Activated naive CD4-positive, alpha-beta T cell treated with anti-CD3 and anti-CD28 coated beads for 36 hours (primary cell): ENCODE measurements around the gene NFATC3. TPM values are rescaled to one million over a fixed set of nuclear protein-coding genes. Genes with fewer than 3 reads are reported as not detected.

Source experiments
- CTCF ChIA-PET: fragments of 350-600 bp; sonication (Branson Sonifier 250); formaldehyde crosslinking; loops from one replicate; lab custom pipeline; 2021; ENCODE audit warnings: antibody characterized with exemption; lab: Charles Lee
- DNase-seq: peaks from one replicate; pipeline ENCODE4 v3.0.0-alpha.2; 2020
- H3K27ac Mint-ChIP-seq: one replicate; pipeline ENCODE4 v1.8.0; 2021; ENCODE audit warnings: mild to moderate bottlenecking, mixed read lengths
- H3K27me3 Mint-ChIP-seq: one replicate; pipeline ENCODE4 v1.8.0; 2021; ENCODE audit warnings: low read depth, mixed read lengths
- H3K36me3 Mint-ChIP-seq: one replicate; pipeline ENCODE4 v1.8.0; 2021; ENCODE audit warnings: low read depth, mixed read lengths
- H3K4me1 Mint-ChIP-seq: one replicate; pipeline ENCODE4 v1.8.0; 2021; ENCODE audit warnings: low read depth, mixed read lengths
- H3K4me3 Mint-ChIP-seq: one replicate; pipeline ENCODE4 v1.8.0; 2021; ENCODE audit warnings: mild to moderate bottlenecking, moderate library complexity, mixed read lengths
- H3K9me3 Mint-ChIP-seq: one replicate; pipeline ENCODE4 v1.8.0; 2021; ENCODE audit warnings: mixed read lengths
- intact Hi-C: fragments of 100-400 bp; cut with micrococcal nuclease; formaldehyde crosslinking; loops from one replicate; pipeline ENCODE4 v1.15.1; 2023
- total RNA-seq, 2 experiments: library from RNA; stranded (reverse); gene quantifications; one replicate each; pipeline ENCODE4 v1.2.3, GENCODE V29; 2021

NFATC3 gene
- total RNA-seq, 2 experiments from 2014 or later, result 49.1 to 50.3 TPM

DNA sequence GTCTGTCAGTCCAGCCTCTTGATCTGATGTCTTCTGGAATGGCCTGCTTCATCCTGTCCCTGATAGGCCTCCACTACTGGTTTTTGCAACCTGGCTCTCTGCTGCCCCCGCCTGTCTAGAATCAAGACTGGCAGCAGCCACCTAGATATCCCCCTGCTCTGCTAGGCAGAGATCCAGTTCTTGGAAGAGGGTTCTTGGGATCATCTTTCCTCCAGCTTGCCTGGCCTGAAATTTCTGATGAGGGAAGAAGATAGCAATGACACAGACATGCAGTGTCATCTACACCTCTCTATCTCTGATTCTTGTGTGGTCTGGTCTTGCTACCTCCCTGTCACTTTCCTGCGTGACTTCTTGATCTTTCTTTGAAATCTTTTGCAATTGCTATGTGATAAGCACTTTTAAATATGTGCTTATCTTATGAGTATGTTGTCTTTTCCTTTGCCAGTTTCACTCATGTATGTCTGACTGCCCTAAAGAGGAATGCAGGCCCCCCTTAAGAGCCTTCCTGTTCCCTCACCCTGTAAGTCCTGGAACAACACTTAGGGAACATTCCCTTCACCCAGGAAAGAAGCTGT is 20.3 kb upstream of the NFATC3 start:
- H3K9me3 Mint-ChIP-seq, result no peaks in the 10 kb centered on the region
- no peak overlapping the region for H3K27ac Mint-ChIP-seq
- no peaks in the 10 kb centered on the region for H3K27me3 Mint-ChIP-seq
- peaks cover 61% of the 10 kb centered on the region for H3K4me1 Mint-ChIP-seq
- intact Hi-C loops, result loop anchor here (1.0 to 2.0 kb wide), 5 partner anchors 14 to 249 kb away; partner anchors contain the start of gene PSMB10
- peak; percentile 88 for DNase-seq
- no peak overlapping the region for H3K4me3 Mint-ChIP-seq
- H3K36me3 Mint-ChIP-seq, result peaks cover 30% of the 10 kb centered on the region
- CTCF ChIA-PET, result interaction anchor here (0.6 to 3.1 kb wide), 16 partner anchors 8 to 166 kb away, joined by 3 to 15 read pairs (median 4); partner anchors contain the start of gene NFATC3

DNA sequence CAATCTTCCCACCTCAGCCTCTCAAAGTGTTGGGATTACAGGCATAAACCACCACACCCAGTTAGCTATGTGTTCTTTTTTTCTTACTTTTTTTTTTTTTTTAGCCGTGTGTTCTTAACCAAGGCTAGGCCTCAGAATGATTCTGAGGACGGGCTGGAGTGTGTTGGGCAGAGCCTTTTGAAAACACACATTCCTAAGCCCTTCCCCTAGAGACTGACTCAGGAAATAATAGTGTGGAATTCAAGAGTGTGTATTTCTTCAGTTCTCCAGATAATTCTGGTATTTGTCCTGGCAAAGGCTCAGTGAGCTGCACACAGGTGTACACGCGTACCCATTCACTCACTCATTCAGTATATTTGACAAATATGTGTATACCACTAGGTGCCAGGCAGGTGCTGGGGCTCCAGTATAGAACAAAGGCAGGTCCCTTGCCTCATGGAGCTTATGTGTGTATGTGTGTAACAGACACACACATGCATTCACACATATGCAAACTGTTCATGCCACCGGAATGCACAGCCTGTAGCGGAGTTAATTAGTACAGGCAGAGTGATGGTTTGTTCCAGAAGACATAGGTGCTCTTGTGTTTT is 19.4 kb upstream of the NFATC3 start:
- Mint-ChIP-seq H3K9me3 (no peaks in the 10 kb centered on the region), H3K36me3 (peaks cover 29% of the 10 kb centered on the region), H3K27ac (peak overlapping the region; percentile 50), H3K27me3 (no peaks in the 10 kb centered on the region), H3K4me1 (peaks cover 67% of the 10 kb centered on the region), H3K4me3 (no peak overlapping the region)
- CTCF ChIA-PET, result interaction anchor here (0.5 to 3.1 kb wide), 13 partner anchors 9 to 366 kb away, joined by 3 to 14 read pairs (median 4); partner anchors contain the start of genes NFATC3 and PSMB10
- DNase-seq, result no peak
- intact Hi-C loops, result loop anchor here (2.0 kb wide), 2 partner anchors 129 to 183 kb away; partner anchors contain the start of gene PSMB10

DNA sequence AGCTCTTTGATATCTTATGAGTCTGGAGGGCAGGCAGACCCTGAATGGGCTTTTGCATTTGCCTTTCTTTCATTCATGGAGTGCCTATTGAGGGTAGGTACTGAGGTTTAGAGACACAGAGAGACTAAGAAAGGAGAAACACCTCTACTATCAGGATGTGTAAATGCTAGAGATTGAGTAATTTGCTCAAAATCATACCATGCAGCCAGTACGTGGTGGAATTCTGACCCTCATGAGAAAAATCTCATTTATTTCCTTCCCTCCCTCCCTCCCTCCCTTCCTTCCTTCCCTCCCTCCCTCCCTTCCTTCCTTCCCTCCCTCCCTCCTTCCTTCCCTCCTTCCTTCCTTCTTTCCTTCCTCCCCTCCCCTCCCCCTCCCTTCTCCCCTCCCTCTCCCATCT is 18.4 kb upstream of the NFATC3 start:
- CTCF ChIA-PET, result interaction anchor here (1.1 to 1.2 kb wide), 2 partner anchors 51 to 131 kb away, joined by 3 read pairs; partner anchors contain the start of gene PSMB10
- no peaks in the 10 kb centered on the region for H3K9me3 Mint-ChIP-seq

DNA sequence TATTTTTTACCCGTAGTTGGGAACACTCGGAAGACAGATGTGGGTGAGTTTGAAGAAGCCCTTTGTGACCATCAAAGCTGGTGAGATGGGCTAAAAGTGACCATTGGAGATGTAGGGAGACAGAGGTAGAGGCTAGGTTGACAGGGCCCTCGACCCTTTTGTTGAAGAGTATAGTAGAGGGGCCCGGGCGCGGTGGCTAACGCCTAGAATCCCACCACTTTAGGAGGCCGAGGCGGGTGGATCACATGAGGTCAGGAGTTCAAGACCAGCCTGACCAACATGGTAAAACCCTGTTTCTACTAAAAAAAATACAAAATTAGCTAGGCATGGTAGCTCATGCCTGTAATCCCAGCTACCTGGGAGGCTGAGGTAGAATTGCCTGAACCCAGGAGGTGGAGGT is 16.2 kb upstream of the NFATC3 start:
- intact Hi-C loops, result no loop called here
- no peak for DNase-seq
- Mint-ChIP-seq H3K27ac (no peak overlapping the region), H3K4me1 (peaks cover 62% of the 10 kb centered on the region), H3K27me3 (no peaks in the 10 kb centered on the region), H3K4me3 (no peak overlapping the region), H3K9me3 (no peaks in the 10 kb centered on the region), H3K36me3 (peaks cover 37% of the 10 kb centered on the region)
- CTCF ChIA-PET, result interaction anchor here (0.7 to 2.3 kb wide), 5 partner anchors 11 to 159 kb away, joined by 3 to 8 read pairs (median 3); no protein-coding TSS in a partner anchor

More for the DNA sequence above, 18.4 kb upstream of the NFATC3 start:
- DNase-seq, result no peak
- Mint-ChIP-seq H3K4me1 (peaks cover 69% of the 10 kb centered on the region), H3K36me3 (peaks cover 32% of the 10 kb centered on the region), H3K27ac (no peak overlapping the region), H3K4me3 (no peak overlapping the region), H3K27me3 (no peaks in the 10 kb centered on the region)
- intact Hi-C loops, result no loop called here

DNA sequence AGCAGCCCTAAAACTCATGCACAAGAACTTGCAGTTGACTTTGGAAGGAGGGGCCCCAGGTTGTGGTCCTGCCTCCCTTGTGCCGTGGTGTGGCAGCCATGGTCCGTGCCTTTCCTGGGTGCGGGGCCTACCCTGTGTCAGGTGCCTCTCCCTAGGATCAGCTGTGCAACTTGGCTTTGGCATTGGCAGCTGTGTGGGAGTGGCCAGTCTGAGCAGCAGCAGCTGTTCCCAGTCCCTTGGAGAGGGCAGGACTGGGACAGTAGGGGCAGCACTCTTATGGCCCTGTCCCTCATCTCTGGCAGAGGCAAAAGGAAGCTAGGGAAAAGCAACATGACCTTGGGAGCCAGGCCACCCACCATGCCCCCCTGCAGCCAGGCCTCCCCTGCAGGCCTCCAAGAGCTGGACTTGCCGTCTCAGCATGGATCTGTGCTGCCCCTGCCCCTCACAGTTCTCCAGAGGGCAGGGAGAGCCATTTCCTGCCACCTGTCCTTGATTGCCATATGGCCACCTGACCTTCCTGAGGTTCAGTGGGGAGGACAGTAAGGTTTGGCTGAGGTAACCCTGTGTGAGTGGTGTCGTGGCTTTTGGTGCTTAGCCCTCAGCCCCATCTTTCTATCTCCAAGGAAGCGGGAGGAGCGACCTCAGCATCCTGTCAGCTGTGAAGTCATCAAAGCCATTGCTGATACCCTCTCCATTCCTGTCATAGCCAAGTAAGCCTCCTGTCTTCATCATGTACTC is 15.5 kb upstream of the NFATC3 start:
- H3K27me3 Mint-ChIP-seq, result no peaks in the 10 kb centered on the region
- peaks cover 63% of the 10 kb centered on the region for H3K4me1 Mint-ChIP-seq
- no peak overlapping the region for H3K4me3 Mint-ChIP-seq
- peak; percentile 64 for DNase-seq
- H3K9me3 Mint-ChIP-seq, result no peaks in the 10 kb centered on the region
- intact Hi-C loops, result no loop called here
- CTCF ChIA-PET, result interaction anchor here (0.8 to 2.3 kb wide), 4 partner anchors 11 to 159 kb away, joined by 3 to 8 read pairs (median 4); no protein-coding TSS in a partner anchor
- peak overlapping the region; percentile 82 for H3K27ac Mint-ChIP-seq
- peaks cover 40% of the 10 kb centered on the region for H3K36me3 Mint-ChIP-seq

DNA sequence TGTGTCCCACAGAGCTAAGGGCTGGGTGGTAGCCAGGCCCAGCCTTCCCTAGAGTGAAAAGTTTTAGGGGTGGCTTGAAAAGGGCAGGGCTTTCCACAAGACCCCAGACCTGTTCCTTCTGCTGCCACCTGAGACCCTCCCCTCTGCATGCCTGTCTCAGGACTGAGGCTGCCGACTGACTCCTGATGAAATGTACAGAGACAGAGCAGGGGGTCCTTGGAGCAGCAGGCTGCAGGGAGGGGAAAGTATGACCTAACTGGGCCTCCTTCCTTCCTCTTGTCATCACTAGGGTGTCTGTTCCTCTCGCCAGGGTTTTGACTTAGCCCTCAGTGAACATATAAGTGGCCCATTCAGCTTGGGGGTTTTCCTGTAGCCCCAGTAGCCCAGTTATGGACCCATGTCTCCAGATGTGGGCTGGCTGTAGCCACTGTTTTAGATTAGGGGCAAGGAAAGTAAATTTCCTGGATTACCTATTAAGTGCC is 14.9 kb upstream of the NFATC3 start:
- no peak for DNase-seq
- peaks cover 45% of the 10 kb centered on the region for H3K36me3 Mint-ChIP-seq
- no peaks in the 10 kb centered on the region for H3K9me3 Mint-ChIP-seq
- CTCF ChIA-PET, result interaction anchor here (0.6 to 2.3 kb wide), 6 partner anchors 10 to 159 kb away, joined by 3 to 8 read pairs (median 3); no protein-coding TSS in a partner anchor
- H3K27me3 Mint-ChIP-seq, result no peaks in the 10 kb centered on the region
- H3K4me1 Mint-ChIP-seq, result peaks cover 65% of the 10 kb centered on the region
- intact Hi-C loops, result no loop called here
- peak overlapping the region; percentile 82 for H3K27ac Mint-ChIP-seq
- H3K4me3 Mint-ChIP-seq, result no peak overlapping the region

DNA sequence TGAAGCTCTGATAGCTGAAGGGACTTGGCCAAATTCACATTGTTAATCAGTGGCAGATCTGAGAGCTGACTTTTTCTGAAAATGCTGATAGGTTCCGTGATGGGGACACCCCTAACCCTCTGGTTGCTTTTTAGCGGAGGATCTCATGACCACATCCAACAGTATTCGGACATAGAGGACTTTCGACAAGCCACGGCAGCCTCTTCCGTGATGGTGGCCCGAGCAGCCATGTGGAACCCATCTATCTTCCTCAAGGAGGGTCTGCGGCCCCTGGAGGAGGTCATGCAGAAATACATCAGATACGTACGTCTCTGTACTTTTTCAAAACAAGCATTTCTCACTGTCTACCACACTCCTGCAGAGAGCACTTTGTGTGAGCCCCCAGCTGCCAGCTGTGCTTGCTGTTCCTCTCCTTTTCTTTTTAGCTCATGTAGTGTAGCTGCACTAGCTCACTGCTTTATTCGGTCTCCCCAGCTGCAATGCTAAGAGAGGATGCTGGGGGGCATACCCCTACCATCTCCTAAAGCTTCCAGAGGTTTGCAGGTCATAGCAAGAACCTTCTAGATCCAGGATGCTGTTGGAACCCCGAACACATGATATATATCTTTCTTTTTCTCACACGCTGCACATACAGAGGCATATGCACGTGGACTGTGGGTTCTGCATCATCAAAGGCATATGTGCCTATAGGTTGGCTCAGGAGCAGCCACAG is 14.2 kb upstream of the NFATC3 start:
- Mint-ChIP-seq H3K4me1 (peaks cover 63% of the 10 kb centered on the region), H3K27me3 (no peaks in the 10 kb centered on the region), H3K36me3 (peaks cover 51% of the 10 kb centered on the region), H3K4me3 (no peak overlapping the region), H3K27ac (peak overlapping the region; percentile 82), H3K9me3 (no peaks in the 10 kb centered on the region)
- intact Hi-C loops, result loop anchor here (1.0 kb wide), 1 partner anchor 158 kb away; no protein-coding TSS in a partner anchor
- CTCF ChIA-PET, result interaction anchor here (0.6 to 2.3 kb wide), 9 partner anchors 9 to 159 kb away, joined by 3 to 8 read pairs (median 3); no protein-coding TSS in a partner anchor
- DNase-seq, result no peak

DNA sequence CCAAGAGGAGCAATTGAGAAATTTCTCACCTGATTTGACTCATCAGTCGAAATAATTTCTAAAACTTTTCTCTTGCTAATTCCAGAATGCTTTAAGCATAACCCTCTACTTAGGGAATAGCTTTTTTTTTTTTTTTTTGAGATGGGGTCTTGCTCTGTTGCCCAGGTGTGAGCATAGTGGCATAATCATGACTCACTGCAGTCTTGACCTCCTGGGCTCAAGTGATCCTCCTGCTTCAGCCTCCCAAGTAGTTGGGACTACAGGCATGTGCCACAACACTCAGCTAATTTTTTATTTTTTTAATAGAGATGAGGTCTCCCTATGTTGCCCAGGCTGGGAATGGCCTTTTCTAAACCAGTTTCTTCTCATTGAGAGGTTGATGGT is 13.7 kb upstream of the NFATC3 start:
- intact Hi-C loops, result loop anchor here (1.0 kb wide), 1 partner anchor 158 kb away; no protein-coding TSS in a partner anchor
- DNase-seq, result no peak
- Mint-ChIP-seq H3K36me3 (peaks cover 52% of the 10 kb centered on the region), H3K27ac (no peak overlapping the region), H3K27me3 (no peaks in the 10 kb centered on the region), H3K4me1 (peaks cover 60% of the 10 kb centered on the region), H3K9me3 (no peaks in the 10 kb centered on the region), H3K4me3 (no peak overlapping the region)
- CTCF ChIA-PET, result interaction anchor here (0.8 to 1.8 kb wide), 6 partner anchors 11 to 186 kb away, joined by 3 to 6 read pairs (median 4); no protein-coding TSS in a partner anchor

DNA sequence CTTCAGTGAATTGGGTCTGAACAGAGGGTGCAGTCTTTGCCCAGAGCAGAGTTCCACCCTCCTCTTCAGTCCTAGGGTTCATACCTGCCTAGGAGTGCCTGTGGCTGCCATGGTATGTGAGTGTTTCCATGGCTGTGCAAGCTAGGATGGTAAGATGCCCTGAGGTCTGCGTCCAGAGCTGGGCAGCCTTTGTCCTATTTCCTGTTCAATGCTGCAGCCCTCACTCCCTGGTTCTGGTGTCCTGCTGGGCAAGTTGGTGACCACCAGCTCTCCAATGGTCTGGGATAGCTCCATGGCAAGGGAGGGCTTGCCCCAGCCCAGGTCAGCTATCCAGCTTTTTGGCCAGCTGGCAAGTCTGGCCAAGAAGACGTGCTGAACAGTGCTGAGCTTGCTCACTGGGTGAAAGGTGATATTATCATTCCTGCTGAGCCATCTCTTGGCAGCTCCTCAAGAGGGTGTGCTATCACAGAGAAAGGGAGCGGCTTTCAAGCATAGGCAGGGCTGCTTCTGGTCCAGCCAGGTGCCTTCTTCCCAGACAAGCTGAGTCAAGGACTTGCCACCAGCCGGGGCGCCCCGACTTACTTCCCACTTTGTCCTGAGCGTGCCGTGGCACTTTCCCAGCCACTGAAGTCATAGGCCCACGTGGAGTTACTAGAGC is 13.0 kb upstream of the NFATC3 start:
- DNase-seq, result no peak
- intact Hi-C loops, result no loop called here
- H3K27ac Mint-ChIP-seq, result no peak overlapping the region
- peaks cover 54% of the 10 kb centered on the region for H3K36me3 Mint-ChIP-seq
- H3K27me3 Mint-ChIP-seq, result no peaks in the 10 kb centered on the region
- no peak overlapping the region for H3K4me3 Mint-ChIP-seq
- no peaks in the 10 kb centered on the region for H3K9me3 Mint-ChIP-seq
- CTCF ChIA-PET, result interaction anchor here (0.8 to 3.2 kb wide), 6 partner anchors 10 to 185 kb away, joined by 3 to 12 read pairs (median 4); partner anchors contain the start of gene NFATC3
- H3K4me1 Mint-ChIP-seq, result peaks cover 61% of the 10 kb centered on the region

DNA sequence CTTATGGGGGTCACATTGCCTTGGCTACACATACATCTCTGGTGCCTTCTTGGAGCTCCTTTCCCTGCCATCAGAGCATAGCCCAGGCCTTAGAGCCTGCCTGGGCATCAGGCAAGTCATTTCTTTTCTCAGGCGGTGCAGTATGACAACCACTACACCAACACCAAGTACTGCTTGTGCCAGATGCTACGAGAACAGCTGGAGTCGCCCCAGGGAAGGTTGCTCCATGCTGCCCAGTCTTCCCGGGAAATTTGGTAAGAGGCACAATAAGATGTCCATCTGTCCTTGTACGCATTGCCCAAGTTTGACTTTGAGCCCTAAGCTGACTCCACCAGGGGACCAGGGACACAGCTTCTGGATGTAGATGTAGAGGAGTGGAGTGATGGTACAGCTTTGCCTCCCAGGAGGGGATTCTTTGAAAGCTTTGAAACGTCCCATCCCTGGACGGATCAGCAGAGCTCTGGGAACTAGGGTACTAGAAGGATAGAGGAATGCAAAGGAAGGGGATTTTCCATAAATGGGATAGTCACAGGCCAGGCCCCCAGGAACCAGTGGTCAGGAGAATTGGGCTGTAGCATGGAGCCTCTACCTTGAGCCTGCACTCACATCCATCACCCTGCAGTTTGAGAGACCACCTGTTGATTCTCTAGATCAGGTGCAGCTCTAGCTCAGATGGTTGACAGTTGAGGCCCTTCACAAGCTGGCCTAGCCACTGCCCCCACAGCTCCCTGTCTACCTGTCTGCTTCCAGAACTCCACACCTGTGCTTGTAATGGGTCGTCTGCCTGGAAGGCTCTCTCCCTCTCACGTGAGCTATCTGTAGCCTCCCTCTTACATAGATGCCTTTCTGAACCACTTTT is 11.0 kb upstream of the NFATC3 start:
- no peak for DNase-seq
- H3K4me1 Mint-ChIP-seq, result peaks cover 69% of the 10 kb centered on the region
- CTCF ChIA-PET, result interaction anchor here (1.2 to 3.2 kb wide), 3 partner anchors 10 to 33 kb away, joined by 3 to 14 read pairs (median 12); partner anchors contain the start of gene NFATC3
- H3K27ac Mint-ChIP-seq, result peak overlapping the region; percentile 11
- intact Hi-C loops, result no loop called here
- no peaks in the 10 kb centered on the region for H3K9me3 Mint-ChIP-seq
- peaks cover 56% of the 10 kb centered on the region for H3K36me3 Mint-ChIP-seq
- H3K27me3 Mint-ChIP-seq, result no peaks in the 10 kb centered on the region
- H3K4me3 Mint-ChIP-seq, result no peak overlapping the region
